GM18907 (cell line): Measurements from ENCODE around the gene VPS13D.

Experiments
- ATAC-seq: cut with Tn5 transposase; IDR thresholded peaks from one replicate; pipeline ENCODE4 v1.9.1; 2021; ENCODE audit warnings: mild to moderate bottlenecking, moderate library complexity; ENCODE audit not compliant: unreplicated experiment

The VPS13D gene

DNA sequence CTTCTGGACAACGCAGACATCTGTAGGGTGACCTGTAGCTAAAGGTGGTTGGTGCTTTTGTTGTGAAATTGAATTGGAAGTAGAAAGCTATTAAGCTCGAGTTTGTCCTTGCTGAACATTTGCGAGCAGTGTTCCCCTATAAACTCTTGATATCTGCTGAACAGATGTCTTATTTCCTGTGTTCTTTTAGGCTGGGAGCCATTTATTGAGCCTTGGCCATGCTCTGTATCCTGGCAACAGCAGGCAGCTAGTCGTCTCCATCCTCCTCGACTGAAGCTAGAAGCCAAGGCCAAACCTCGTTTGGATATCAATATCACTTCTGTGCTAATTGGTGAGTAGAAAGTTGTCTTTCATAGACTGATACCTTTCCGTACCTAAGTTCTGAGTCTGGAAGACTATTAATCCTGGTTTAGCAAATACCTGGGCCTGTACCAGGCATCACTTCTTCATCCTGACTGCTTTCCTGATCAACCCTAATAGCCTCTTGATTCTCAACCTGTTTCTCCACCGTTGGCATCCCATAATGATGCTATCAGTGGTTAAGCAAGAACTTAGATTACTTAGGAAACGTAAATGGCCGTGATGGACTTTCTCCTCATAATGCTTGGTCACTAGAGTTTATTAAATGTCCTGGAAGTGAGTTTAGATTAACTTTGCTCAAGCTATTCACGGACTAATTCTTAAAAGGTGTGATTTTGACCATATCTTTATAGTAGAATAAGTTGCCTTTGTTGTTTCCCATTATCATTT, 103.4 kb downstream of the VPS13D start:
- no peak for ATAC-seq

DNA sequence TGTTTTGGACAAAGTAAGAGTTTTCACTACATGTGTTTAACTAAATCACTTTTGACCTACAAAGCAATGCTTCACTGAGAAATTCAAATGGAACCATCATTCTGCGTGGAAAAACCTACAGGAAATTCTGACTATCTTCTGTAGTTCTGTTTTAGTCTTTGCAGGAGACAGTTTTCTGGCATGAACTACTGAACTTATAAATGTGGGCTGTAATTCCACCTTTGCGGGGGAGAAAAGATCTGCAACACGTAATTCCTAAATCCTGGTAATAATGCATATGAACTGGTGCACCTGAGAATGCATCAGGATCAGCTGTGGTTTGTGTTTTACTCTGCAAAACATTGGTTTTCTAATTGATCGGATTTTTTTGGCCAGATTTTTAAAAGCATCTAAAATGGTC, 106.0 kb downstream of the VPS13D start:
- no peak for ATAC-seq

DNA sequence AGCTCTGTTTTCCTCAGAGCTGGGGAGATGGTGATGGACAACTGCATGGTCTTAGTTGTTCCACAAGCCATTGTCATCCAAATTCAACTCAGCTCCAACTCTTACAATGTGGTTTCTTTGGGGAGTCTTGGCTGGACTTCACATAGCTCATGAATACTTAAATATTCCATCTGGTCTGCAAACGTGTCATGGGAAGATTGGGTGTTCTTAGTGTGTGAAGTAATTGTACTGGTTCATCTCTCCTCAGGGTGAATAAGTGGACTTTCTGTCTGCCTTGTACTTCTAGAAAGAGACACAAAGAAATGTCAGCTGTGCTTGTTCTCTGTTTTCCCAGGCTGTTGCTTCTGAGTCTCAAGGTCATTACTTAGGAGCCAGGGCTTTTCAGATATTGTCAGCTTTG, 106.6 kb downstream of the VPS13D start:
- no peak for ATAC-seq

DNA sequence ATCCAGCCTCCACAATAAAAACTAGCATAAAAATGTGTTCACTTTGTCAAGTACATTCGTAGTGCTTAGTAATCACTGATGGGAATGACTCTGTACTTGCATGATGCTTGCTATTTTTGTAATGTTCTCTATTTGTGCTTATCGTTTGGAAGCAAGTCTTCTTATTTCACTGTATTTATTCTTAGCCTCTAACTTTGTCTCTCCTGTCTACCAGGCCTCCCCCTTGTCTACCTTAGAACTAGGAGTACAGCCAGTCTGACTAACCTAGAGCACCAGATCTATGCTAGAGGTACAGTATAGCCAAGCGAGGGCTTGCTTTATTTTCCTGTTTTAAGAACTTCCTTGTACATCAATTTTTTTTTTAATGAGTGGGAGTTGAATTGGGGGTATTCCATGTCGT, 108.2 kb downstream of the VPS13D start:
- ATAC-seq: no peak

DNA sequence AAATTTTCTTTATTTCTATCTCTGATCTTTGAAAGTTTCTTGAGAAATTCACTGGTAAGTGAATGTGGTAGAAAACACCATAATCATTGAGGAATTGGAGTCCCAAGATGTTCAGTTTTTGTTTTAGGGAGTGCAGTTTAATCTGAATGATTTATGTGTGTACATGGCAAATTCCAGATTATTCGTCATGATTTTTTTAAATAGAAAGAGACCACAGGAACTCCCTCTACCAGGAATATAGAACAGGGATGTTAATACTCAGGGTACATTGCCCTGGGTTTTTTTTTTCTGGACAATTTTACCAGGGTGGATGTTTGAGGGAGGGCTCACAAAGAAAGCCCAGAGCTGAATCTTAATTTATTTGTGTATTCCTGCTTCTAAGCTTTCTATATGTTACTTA, 109.0 kb downstream of the VPS13D start:
- no peak for ATAC-seq

DNA sequence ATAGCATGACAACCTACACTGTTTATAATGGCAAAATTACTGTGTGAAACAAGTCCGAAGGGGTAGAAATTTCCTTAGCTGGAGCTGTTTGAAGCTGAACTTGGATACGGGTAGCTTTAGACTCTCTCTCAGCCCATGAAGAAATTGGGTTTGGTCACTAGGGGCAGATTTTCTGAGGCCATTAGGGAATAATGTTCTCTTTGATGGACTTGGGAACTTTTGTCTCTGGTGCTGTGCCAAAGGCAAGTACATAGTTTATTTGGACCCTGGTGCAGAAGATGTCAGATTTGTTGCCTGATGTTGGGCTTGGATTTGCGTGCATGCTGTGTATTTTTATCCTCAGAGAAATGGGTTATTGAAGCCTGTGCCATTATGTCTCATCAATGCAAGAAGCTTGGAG, 109.6 kb downstream of the VPS13D start:
- no peak for ATAC-seq

DNA sequence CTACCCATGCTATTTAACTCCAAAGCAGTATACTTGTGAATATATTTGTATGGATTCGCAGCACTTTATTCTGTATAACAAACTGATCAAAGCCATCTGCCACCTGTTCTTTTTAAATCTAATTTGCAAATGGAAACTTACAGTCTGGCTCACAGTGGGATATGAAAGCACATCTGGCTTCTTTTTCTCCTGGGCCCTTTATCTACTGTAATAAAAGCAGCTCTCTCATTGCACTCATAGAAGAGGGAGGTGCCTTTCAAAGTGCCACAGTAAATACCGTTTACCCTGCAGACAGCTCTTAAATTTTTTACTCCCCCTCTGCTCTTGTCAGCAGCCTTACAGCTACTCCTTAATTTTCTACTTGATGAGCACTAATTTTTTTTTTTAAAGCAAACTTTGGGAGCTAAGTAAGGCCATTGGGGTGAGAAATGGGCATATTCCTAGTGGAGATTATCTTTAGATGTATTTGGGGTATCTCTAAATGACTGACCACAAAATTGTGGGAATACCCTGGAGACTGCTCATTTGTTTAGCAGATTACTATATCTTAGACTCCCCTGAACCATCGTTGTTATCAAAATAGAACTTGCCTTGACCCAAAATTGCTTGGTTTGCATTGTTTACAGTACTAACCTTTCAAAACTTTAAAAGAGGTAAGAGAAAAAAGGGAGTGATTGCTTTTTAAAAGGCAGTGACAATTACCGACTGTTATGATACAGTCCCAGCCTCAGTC, 110.1 kb downstream of the VPS13D start:
- ATAC-seq: no peak

DNA sequence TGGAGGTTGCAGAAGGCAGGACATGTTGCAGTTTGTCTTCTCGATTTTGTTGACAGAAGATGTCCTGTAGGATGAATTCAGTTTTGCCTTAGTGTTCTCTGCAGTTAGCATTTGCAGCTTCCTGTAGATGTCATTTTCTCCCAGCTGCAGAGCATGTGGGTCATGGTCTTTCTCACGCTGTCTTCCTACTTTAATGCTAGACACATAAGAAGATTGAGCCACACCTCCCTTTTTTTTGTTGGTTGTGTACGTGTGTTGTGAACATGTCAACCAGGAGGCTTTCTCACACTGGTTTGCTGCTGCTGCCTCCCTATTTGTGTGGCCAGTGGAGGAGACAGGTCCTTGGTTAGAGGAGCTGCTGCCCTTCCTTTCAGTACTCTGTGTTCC, 110.7 kb downstream of the VPS13D start:
- ATAC-seq: no peak

DNA sequence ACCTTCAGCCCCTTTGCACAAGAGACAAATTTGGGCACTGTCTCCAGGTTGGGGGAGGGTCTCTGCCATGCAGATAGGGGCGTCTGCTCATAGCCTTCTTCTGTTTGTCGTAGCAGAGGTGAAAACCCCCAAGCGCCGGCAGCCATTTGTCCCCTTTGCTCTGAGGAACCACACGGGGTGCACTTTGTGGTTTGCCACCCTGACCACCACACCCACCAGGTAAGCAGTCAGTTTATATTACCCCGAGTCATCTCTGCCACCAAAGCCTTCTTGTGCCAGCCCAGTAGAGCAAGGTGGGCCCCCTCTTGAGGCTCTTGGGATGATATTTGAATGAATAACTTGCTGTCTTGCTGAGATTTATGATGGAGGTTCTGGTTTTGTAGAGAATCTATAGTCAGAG, 111.8 kb downstream of the VPS13D start:
- no peak for ATAC-seq

DNA sequence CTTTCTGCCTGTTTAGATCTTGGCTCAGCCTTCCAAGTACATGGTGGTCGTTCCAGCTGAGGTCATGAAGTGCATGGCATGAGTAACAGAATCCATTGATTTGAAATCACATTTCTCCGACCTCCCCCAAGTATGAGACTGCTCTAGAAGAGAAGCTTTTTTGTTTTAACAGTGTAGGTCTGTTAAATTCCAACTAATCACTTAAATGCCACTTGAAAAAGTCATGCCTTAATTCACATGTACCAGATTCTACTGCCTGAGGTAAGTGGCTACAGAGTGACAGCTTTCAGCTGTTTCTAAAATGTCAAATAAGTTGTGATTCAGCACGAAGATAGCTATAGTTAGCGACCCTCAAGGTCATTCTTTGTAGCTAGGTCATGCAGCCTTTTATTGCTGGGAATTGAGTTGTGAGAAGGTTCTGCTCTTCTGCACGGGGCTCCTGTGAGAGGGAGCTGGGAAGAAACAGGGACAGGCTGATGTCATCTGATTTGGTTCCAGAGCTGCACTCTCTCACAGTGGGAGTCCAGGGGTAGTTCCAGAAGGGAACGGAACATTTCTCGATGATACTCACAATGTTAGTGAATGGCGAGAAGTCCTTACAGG, 112.7 kb downstream of the VPS13D start:
- ATAC-seq: no peak

DNA sequence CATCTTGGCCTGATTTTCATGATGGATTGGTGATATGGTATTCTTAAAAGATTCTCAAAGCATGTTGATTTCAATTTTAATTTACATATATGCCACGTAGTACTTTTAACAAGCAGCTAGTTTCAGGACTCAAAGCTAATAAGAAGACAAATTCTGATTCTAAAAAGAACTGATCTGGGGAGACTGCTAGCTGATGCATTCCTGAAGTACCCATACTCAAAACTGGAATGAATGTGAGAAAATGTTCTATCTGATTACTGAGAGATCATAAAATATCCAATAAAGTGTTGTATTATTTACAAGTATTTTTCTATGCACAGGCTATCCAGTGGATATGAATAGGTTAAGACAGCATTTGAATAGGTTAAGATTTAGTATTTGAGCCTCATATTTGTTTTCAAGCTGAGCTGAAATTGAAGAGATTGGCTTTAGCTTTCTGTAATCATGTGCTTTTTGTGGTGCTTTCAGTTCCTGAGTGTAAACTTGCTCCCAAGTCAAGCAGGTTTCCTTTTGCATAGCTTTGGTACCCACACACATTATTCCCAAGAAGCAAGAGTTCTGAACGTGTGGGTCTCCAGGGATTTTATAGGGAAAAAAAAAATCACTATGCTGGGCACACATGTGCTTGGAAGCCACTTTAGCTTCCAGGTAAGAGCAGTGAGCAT, 114.1 kb downstream of the VPS13D start:
- ATAC-seq: no peak

DNA sequence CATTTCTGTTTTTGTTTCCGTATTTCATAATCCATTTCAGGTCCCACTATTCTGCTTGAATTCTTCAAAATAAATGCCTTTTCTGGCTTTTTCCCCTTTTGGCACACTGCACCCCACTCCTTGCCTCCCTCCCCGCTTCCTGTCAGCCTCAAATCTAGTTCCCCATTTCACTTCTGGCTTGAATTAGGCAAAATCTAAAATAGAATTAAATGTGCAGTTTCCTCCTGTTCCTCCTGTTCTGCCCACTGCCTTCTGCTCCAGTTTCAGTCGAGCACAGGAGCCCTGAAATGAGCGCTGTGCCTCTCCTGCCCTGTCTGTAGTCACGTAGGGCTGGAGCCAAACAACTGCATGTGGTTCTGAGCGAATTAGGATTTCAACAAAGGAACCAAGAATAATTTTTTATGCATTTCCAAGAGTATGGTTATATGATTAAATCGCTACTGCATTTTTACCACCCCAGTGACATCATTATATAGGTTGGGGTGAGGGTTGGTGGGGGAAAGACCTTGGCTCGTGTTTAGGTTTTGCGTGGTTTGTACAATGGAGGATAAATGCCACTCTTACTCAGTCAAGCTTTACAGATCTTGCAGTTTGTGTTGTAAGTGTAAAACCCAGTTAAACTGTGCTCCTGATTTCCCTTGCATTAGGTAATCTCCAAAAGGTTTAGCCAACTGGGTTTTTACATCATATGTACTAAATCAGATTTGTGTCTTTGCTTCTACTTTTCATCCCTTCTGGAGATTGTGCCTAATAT, 114.9 kb downstream of the VPS13D start:
- no peak for ATAC-seq

DNA sequence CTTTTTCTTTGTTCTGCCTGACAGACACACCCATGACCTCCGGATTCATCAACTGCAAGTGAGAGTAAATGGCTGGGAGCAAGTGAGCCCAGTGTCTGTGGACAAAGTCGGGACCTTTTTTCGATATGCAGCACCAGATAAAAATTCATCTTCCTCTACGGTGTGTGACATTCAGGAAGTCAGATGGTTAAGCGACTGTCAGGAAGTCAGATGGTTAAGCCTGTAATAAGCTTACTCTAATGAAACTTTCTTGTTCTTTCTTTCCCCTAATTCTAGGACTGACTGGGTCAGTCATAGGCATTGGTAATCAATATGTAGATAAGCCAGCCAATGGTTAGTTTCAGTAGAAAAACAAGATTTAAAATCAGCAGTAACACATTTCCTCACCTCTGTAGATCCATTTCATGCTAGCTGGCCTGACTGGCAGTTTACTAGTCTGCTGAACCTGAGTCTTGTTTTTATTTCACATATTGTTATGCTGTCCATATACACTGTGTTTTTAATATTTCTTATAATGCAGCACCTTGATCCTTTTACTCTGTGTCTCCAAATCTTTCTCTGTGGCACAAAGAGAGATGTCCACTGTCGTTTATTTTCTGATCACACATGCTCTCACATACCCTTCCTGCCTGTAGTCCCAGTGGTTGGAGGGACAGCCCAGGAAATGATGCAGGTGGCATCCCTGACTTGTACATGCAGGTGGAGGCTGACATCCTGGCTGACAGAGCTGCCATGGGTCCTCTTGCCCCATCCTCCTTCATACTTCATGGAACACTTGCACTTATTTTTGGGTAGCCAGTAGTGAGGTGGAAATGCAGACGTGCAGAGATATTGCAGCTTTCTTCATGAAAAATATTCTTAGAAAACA, 115.8 kb downstream of the VPS13D start:
- no peak for ATAC-seq

DNA sequence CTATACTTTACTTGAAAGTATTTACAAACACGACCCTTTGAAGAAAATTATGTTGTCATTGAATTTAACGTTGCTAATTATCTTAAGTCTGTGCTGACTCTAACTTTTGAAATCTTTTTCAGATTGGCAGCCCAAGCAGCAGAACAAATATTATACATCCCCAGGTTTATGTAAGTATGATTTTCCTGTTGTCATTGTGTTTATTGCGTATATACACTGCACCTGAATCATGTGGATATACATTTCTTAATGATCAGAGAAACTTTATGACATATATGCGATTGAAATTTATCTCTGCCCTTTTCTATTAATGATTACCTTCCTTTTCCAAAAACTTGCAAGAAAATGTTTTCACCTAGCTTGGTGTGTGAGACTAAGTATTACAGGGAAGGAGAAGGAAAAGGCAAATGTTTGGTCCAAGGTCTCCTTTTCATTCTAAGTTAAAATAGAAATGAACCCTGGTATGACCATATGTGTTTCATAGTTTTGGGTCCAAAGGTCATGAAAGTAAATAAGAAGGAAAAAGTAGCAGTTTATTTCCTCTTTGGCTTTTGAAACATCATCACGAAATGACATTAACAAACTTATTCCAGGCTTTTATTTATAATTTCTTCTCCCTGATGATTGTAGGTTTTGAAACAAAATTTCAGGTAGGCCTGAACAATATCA, 116.8 kb downstream of the VPS13D start:
- ATAC-seq: no peak

DNA sequence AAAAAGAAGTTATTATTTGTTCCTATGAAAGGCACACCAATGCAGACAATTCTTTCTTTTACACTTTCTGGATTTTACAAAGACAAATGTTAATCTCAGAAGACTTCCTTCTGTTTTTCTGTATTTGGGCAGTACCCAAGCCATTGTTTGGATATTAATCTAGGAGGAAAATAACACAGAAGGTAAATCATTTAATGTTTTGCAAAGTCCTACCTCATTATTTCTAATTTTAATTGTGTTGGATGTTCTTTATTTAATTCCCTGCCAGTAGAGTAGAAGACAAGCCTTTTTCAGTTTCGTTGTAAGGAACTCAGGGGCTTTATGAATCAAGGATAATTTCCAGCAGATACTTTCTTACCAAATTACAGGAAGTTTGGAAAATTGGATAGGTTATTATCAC, 118.3 kb downstream of the VPS13D start:
- ATAC-seq: no peak

DNA sequence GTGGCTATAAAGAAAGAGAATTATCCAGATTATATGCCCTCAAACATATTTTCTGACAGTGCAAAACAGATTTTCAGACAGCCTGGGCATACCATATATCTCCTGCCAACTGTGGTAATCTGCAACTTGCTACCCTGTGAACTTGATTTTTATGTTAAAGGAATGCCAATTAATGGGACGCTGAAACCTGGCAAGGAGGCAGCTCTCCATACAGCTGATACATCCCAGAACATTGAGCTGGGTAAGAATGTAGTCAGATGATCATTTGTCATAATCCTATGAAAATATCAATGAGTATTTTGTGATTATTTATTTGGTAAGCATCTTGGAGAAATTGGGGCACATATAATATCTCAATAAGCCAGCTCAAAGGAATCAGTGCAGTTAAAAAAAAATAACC, 124.2 kb downstream of the VPS13D start:
- no peak for ATAC-seq

DNA sequence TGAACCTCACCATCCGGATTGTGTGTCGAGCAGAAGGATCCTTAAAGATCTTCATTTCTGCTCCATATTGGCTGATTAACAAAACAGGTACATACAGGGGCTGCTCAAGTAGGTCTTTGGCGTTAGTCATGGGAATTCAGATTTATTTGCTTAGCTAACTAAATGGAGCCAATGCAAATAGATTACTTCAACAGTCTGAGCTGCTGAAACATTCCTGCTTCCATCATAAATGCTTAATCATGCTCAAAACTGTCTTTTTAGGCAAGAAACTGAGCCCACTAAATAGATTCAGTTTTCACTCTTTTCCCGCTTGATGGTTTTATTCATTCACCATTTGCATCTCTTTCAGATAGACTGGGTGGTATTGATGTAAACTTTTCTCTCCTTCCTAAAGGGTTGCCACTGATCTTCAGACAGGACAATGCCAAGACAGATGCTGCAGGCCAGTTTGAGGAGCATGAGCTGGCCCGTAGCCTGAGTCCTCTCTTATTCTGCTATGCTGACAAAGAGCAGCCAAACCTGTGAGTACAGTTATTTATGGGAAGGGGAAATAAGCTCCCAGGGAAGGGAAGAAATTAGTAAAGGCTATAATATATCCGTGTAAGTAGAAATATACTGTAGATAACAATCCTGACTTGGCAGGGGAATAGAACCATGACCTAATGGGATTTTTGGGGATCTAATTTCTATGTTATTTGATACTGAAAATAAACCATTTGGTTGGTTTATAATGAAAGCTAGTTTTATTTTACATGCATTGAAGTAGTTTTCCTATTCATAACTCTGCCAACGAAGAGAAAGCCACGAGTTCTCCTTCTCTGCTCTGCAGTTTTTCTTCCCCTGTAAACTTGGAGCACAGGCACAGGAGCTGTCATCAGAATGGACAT, 126.4 kb downstream of the VPS13D start:
- no peak for ATAC-seq

DNA sequence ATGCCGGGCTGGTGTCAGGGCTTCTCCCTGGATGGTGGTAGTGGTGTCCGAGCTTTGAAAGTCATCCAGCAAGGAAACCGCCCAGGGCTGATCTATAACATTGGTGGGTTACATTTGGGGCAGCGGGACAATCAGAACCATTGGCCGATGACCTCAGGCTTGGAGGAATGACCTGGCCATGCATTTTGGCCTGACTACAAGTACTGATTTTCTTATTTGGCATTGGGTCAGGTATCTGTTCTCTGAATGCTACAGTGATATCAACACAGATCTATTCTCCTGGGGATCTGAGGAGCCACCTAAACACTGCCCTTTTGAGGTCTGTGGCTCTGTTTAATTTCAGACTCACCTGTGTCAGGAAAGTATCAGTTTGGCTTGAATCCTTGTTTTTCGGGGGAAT, 128.7 kb downstream of the VPS13D start:
- no peak for ATAC-seq
